Activated T-helper 17 cell treated with anti-CD3 and anti-CD28 coated beads, Interleukin-2, amount 50 U/mL, for 72 hours (primary cell): ENCODE measurements around the gene SNAI3. TPM values are rescaled to one million over a fixed set of nuclear protein-coding genes. Genes with fewer than 3 reads are reported as not detected.

Experiments
- ATAC-seq: fragments of 150-1000 bp; cut with Tn5 transposase; replicated peaks from 2 replicates; pipeline ENCODE4 v1.10.0; 2021; ENCODE audit warnings: mild to moderate bottlenecking, moderate library complexity
- H3K27ac Mint-ChIP-seq: one replicate; pipeline ENCODE4 v1.8.0; 2022; ENCODE audit warnings: mixed read lengths
- H3K27me3 Mint-ChIP-seq: one replicate; pipeline ENCODE4 v1.8.0; 2022; ENCODE audit warnings: mixed read lengths
- H3K36me3 Mint-ChIP-seq: one replicate; pipeline ENCODE4 v1.8.0; 2022; ENCODE audit warnings: low read depth, mild to moderate bottlenecking, mixed read lengths
- H3K4me1 Mint-ChIP-seq: one replicate; pipeline ENCODE4 v1.8.0; 2022; ENCODE audit warnings: mixed read lengths
- H3K4me3 Mint-ChIP-seq: one replicate; pipeline ENCODE4 v1.8.0; 2022; ENCODE audit warnings: mild to moderate bottlenecking, mixed read lengths
- H3K9me3 Mint-ChIP-seq: one replicate; pipeline ENCODE4 v1.8.0; 2022; ENCODE audit warnings: mixed read lengths
- total RNA-seq, 2 donors: library from RNA; stranded (reverse); gene quantifications; one replicate each; pipeline ENCODE4 v1.2.3, GENCODE V29; 2022

Gene SNAI3
- total RNA-seq: 1 to 10 TPM; 5.9 to 6.7 TPM

DNA sequence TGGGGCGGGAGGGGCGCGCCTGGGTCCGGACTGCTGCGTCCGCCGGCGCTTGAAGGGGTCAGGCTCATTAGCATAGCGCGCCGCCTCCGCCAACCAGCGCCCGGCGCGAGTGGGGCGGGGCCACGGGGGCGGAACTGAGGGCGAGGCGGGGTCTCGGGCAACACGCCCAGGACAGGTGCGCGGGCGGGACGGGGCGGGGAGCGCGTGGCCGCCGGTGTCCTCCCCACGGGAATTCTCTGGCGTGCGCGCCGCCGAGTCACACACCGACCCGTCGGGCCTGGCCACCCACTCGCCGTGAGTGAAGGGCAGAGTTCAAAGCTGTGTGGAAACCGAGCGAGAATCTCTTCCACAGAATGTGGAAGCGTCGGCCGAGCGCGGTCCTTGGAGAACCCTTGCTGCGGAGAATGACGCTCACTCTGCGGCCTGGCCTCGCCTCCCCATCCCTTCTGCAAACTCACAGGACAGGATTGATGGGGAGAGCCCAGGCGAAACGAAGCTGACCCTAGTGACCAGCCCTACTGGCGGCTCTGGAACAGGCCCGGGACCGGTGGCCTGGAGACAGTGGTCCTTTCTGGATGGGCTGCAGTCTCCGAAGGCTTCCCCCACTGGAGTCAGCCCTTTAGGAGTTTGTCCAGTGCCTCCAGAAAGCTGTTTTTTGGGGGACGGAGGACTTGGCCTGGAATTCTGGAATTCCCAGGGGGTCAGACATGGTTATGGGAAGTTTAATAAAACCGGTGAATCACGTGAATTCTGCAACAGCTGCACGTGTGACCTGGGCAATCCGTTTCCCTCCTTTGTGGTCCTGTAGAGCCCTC, at the start of gene SNAI3:
SNAI3 (minus strand) TSS at position 69 of the 815 bp plus-strand sequence. CDS start 101 bp downstream, outside the sequence.
- Mint-ChIP-seq H3K36me3 (no peaks in the 10 kb centered on the region), H3K9me3 (no peaks in the 10 kb centered on the region), H3K27me3 (no peaks in the 10 kb centered on the region), H3K4me1 (peaks cover 20% of the 10 kb centered on the region), H3K4me3 (peak within 1 kb of the TSS; percentile 72), H3K27ac (no peak within 1 kb of the TSS)
- peak; percentile 89 for ATAC-seq

DNA sequence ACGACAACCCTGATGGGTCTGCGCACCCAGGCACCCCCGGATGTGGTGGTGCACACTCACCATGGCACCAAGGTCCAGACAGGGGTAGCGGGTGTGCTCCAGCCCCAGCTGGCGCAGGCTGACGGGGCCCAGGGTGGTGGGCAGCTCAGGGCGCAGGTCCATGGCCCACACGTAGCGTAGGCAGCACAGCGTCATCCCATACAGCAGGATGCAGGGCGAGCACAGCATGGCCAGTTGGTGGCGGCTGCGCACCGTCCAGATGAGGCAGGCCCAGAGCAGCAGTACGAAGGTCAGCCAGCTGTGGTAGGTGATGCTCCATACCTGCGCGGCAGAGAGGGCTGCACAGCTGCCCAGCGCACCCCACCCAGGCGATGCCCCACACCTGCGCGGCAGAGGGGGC, 49.8 kb upstream of the SNAI3 start:
- Mint-ChIP-seq H3K9me3 (no peaks in the 10 kb centered on the region), H3K4me1 (no peaks in the 10 kb centered on the region), H3K27ac (no peak overlapping the region), H3K27me3 (no peaks in the 10 kb centered on the region), H3K36me3 (peaks cover 16% of the 10 kb centered on the region), H3K4me3 (no peak overlapping the region)
- no peak for ATAC-seq

DNA sequence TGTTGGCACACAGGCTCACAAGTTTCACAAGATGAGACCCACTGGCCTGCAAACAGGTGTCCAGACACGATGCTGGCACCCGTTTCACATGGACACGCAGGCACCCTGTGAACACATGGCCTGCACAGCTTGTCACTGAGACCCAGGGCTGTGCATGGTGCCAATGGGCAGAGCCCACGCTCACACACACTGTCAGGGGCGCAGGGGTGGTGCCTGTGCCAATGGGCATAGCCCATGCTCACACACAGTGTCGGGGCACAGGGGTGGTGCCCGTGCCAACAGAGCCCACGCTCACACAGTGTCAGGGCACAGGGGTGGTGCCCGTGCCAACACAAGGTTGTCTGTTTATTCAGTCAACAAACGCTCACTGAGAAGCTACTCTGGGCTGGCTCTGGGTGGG, 49.3 kb upstream of the SNAI3 start:
- no peak for ATAC-seq
- H3K27me3 Mint-ChIP-seq: no peaks in the 10 kb centered on the region
- no peaks in the 10 kb centered on the region for H3K9me3 Mint-ChIP-seq
- H3K27ac Mint-ChIP-seq: no peak overlapping the region
- no peaks in the 10 kb centered on the region for H3K4me1 Mint-ChIP-seq
- H3K4me3 Mint-ChIP-seq: no peak overlapping the region
- H3K36me3 Mint-ChIP-seq: peaks cover 19% of the 10 kb centered on the region

DNA sequence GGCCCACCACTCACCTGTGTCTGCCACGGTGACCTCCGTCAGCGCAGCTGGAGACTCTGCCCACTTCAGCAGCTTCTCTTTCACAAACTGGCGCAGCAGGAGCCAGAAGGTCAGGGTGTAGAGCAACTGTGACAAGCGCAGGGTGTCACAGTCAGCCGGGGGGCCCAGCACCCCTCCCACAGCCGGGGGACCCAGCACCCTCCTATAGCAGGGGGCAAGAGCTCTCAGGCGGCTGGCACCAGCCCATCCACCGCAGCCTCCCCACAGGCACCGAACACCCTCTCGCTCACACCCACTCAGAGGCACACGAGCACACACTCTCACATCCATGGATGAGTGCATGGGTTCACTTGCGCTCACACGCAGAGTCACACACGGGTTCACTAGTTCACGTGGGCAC, 48.8 kb upstream of the SNAI3 start:
- Mint-ChIP-seq H3K4me1 (no peaks in the 10 kb centered on the region), H3K36me3 (peaks cover 24% of the 10 kb centered on the region), H3K4me3 (no peak overlapping the region), H3K9me3 (no peaks in the 10 kb centered on the region), H3K27me3 (no peaks in the 10 kb centered on the region), H3K27ac (no peak overlapping the region)
- ATAC-seq: no peak

DNA sequence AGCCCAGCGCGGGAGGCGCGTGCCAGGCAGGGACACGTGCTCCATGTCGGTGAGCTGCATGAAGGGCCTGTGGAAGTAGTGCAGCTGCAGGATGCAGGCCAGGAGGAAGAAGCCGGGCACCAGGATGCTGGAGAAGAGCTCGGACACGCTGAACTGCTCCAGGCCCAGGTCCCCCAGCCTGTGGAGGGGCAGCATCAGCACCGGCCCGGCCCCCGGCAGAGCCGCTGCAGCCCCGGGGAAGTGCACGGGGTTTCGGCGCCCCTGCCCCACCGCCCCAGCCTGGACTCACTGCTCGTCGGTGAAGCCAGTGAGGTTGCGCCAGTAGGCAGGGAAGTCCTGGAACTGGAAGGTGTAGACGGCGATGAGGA, 48.0 kb upstream of the SNAI3 start:
- no peaks in the 10 kb centered on the region for H3K4me1 Mint-ChIP-seq
- ATAC-seq: no peak

DNA sequence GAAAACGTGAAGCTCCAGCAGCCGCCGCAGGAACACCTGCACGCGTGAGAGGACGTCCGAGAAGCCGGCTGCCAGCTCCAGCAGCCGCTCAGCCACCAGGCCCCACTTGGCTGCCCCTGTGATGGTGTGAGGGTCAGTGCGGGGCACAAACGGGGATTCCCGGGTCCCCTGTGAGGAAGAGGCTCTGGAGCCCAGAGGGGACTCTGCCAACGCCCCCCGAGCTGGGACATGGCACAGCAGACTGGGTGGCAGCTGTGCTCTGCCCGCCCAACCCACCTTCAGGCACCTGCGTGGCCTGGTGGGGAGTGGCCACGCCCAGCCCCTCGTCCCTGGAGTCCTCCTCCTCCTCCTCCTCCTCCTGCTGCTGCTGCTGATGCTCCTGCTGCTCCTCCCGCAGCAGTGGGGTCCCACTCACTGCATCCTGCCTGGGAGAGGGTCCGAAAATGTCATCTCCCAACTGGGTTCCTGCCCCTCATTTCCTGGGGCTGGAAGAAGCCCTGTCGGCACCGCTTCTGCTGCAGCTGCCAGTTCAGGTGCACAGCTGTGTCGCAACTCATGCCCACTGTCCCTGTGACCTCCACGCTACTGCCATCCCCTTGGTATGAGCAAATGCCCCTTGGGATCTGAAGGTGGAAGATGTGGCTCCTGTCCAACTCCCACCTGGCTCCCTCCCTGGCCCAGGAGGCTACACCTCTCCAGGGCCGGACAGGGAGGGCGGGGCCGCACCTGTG, 47.5 kb upstream of the SNAI3 start:
- H3K4me1 Mint-ChIP-seq: no peaks in the 10 kb centered on the region
- no peak for ATAC-seq
- H3K27me3 Mint-ChIP-seq: no peaks in the 10 kb centered on the region
- H3K27ac Mint-ChIP-seq: no peak overlapping the region
- peaks cover 30% of the 10 kb centered on the region for H3K36me3 Mint-ChIP-seq
- no peak overlapping the region for H3K4me3 Mint-ChIP-seq
- H3K9me3 Mint-ChIP-seq: no peaks in the 10 kb centered on the region

More for the DNA sequence above, 48.0 kb upstream of the SNAI3 start:
- no peaks in the 10 kb centered on the region for H3K27me3 Mint-ChIP-seq
- peaks cover 30% of the 10 kb centered on the region for H3K36me3 Mint-ChIP-seq
- H3K27ac Mint-ChIP-seq: no peak overlapping the region
- no peaks in the 10 kb centered on the region for H3K9me3 Mint-ChIP-seq
- H3K4me3 Mint-ChIP-seq: no peak overlapping the region

DNA sequence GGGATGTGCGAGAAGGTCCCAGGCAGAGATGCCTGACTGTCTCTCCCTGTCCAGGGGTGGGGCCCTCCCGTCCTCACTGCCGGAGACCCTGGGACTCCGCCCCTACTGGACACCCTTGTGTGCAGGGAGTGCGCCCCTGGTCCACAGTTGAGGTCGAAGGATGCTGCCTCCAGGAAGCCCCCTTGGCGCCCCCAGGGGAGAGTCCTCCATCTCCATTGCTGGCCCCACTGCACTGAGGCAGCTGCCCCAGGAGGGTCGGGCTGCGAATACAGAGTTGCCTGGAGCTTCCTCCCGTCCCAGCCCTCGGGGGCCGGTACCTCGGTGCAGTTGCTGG, 46.6 kb upstream of the SNAI3 start:
- H3K4me1 Mint-ChIP-seq: no peaks in the 10 kb centered on the region
- no peaks in the 10 kb centered on the region for H3K27me3 Mint-ChIP-seq

DNA sequence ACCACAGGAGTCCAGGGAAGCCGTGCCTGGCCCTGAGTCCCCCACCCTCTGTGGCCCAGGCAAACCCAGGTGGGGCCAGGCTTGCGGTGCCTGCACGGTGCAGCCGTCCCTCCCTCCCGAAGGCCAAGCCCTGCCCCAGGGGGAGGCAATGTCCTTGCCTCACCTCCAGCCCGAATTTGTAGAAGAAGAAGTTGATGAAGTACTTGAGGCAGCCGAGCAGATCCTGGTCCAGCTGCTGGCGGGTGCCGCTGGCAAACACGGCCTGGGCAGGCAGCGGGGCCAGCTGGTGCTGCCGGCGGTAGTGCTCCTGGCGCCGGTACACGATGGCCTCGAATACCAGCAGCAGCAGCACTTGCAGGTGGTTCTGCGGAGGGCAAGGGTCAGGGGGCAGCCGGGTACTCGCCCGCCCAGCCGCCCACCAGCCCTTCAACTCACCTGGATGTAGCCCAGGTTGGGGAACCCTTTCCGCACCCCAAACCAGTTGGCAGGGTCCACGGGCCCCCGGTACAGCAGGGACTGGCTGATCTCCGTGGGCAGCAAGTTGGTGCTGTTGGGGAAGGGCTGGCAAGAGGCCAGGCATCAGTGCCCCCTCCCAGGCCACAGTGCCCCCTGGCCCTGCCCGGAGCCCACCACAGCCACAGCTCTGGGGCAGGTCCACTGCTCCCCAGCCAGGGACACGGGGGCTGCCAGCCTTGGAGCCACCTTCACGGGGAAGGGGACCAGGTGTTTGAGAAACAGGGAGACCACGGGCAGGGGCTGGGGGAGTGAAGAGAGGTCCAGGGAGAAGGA, 46.1 kb upstream of the SNAI3 start:
- no peaks in the 10 kb centered on the region for H3K4me1 Mint-ChIP-seq
- peak; percentile 25 for ATAC-seq
- peaks cover 37% of the 10 kb centered on the region for H3K36me3 Mint-ChIP-seq
- H3K9me3 Mint-ChIP-seq: no peaks in the 10 kb centered on the region
- H3K27ac Mint-ChIP-seq: no peak overlapping the region
- H3K27me3 Mint-ChIP-seq: no peaks in the 10 kb centered on the region
- H3K4me3 Mint-ChIP-seq: no peak overlapping the region

More for the DNA sequence above, 46.6 kb upstream of the SNAI3 start:
- Mint-ChIP-seq H3K4me3 (no peak overlapping the region), H3K27ac (no peak overlapping the region), H3K36me3 (peaks cover 31% of the 10 kb centered on the region), H3K9me3 (no peaks in the 10 kb centered on the region)
- no peak for ATAC-seq

DNA sequence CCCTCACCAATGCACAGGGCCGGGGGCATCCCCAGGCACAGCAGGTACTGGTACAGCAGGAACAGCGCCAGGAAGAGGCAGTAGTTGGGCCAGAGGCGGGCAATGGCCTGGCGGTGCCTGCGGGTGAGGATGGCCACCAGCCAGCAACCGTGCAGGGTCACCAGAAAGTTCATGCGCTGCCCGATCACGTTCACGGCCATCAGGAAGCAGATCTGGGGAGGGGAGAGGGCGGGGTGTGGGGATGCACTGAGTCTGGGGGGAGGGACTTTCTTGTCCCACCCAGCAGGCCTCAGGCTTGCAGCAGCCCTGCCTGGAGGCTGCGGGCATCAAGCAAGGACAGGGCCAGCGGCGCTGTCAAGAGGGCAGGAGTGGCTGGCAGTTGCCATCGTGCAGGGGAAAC, 45.4 kb upstream of the SNAI3 start:
- Mint-ChIP-seq H3K9me3 (no peaks in the 10 kb centered on the region), H3K27ac (no peak overlapping the region), H3K4me1 (no peaks in the 10 kb centered on the region), H3K36me3 (peaks cover 43% of the 10 kb centered on the region), H3K27me3 (no peaks in the 10 kb centered on the region), H3K4me3 (no peak overlapping the region)
- peak; percentile 24 for ATAC-seq

DNA sequence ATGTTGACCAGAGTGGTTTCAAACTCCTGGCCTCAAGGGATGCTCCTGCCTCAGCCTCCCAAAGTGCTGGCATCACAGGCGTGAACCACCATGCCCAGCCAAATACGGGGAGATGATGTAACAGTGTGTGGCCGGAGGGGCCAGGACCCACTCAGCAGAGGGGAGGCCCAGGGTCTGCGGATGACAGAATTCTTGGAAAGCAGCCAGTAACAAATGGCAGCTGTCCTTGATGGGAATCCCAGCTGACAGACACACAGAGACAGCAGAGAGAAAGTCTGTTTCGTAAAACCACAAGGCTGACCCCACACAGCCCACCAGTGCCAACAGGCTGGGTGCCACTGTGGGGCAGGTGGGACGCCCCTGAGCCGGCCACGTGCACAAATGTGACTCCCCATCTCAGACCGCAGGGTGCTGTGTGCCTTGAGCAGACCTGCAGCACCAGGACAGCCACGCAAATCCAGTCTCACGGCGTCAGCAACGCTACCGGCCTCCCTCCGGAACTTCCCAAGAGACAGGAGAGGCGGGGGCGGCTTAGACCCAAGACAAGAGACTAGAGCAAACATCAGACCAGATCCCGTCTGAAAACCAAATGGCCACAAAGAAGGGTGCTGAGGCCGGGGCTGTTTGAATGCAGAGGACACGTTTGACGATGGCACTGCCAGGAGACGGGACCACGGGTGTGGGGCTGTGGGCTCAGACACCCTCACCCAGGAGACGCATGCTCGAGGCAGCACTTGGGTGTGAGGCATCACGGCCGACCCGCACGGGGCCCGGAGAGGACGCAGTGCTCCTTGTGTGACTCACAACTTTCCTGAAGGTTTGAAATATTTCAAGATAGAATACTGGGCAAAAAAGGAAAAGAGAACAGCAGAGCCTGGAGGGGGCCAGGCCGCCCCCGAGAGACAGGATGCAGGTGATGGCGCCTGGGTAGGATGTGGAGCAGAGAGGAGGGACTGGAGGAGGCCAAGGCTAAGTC, 44.6 kb upstream of the SNAI3 start:
- ATAC-seq: no peak
- H3K9me3 Mint-ChIP-seq: no peaks in the 10 kb centered on the region
- peaks cover 45% of the 10 kb centered on the region for H3K36me3 Mint-ChIP-seq
- no peak overlapping the region for H3K27ac Mint-ChIP-seq
- H3K27me3 Mint-ChIP-seq: no peaks in the 10 kb centered on the region
- H3K4me3 Mint-ChIP-seq: no peak overlapping the region
- H3K4me1 Mint-ChIP-seq: no peaks in the 10 kb centered on the region

DNA sequence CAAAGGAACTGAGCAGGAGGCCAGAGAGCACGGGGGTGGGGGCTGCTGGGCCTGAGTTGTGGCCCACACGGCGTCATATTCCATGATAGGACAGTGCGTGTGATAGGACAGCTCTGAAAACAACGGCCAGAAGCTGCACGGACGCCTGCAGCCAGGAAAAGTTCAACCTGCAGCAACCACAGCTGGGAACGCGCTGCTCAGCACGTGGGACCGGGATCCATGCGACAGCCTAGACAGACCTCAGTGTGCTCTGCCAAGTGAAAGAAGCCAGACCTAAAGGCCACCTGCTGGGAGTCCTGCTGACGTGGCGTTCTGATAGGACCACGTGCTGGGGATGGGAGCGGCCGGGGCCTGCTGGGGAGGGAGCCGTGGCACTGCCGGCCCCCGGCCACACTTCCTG, 41.6 kb upstream of the SNAI3 start:
- Mint-ChIP-seq H3K27me3 (no peaks in the 10 kb centered on the region), H3K4me1 (no peaks in the 10 kb centered on the region), H3K36me3 (peaks cover 67% of the 10 kb centered on the region), H3K9me3 (no peaks in the 10 kb centered on the region), H3K27ac (no peak overlapping the region), H3K4me3 (no peak overlapping the region)
- no peak for ATAC-seq

DNA sequence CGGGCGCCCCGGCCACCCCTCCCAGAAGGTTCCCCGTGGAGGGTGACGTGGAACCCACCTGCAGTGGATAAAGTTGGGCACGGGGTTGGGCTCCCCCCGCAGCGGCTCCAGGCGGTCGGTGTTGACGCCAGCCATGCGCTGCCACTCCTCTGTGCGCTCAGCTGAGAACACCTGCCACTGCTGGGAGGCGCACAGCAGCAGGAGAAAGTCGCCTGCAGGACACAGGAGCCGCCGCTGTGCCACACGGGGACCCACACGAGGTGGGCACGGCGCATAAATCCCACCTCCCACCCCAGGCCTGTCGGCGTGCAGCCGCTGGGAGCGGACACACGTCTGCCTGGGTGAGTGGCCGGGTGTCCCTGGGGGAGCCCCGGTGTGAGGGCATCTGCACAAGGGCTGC, 40.7 kb upstream of the SNAI3 start:
- H3K4me3 Mint-ChIP-seq: no peak overlapping the region
- no peaks in the 10 kb centered on the region for H3K4me1 Mint-ChIP-seq
- no peak for ATAC-seq
- no peak overlapping the region for H3K27ac Mint-ChIP-seq
- peaks cover 70% of the 10 kb centered on the region for H3K36me3 Mint-ChIP-seq
- H3K27me3 Mint-ChIP-seq: no peaks in the 10 kb centered on the region
- no peaks in the 10 kb centered on the region for H3K9me3 Mint-ChIP-seq

DNA sequence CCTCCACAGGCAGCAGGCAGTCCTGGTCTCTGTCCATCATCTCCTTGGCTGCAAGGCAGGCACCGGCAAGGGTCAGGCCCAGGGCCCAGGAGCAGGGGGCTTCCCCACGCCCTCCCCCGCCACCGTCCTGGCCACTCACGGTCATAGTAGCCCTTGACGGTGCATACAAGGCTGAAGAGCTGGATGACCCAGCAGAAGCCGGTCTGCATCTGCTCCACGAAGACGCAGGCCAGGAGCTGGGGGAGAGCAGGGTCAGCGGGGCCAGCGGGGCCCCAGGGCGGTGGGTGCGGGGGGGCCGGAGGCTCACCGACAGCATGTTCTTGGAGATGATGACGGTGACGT, 40.1 kb upstream of the SNAI3 start:
- Mint-ChIP-seq H3K4me1 (no peaks in the 10 kb centered on the region), H3K4me3 (no peak overlapping the region), H3K36me3 (peaks cover 71% of the 10 kb centered on the region), H3K9me3 (no peaks in the 10 kb centered on the region), H3K27ac (no peak overlapping the region), H3K27me3 (no peaks in the 10 kb centered on the region)
- no peak for ATAC-seq
